Right atrium auricular region (tissue), 2 donors: Measurements from ENCODE around the gene UGT1A10. TPM values are rescaled to one million over a fixed set of nuclear protein-coding genes. Genes with fewer than 3 reads are reported as not detected.

Experiments
- DNase-seq: peaks from one replicate; pipeline ENCODE4 v3.0.0-alpha.2; 2019; ENCODE audit warnings: low spot score
- H3K27ac ChIP-seq, 2 donors: fragments of 200-600 bp; sonication (generic); 1 replicate in 1 of 2; 2 replicates in 1 of 2; pipeline ENCODE4 v1.5.1; 2016 to 2019
- H3K27me3 ChIP-seq, 2 donors: fragments of 200-600 bp; sonication (generic); one replicate each; pipeline versions ENCODE4 v1.5.1 to v1.6.0; 2017 to 2019
- H3K36me3 ChIP-seq: fragments of 200-600 bp; sonication (generic); one replicate; pipeline ENCODE4 v1.5.1; 2016
- H3K4me1 ChIP-seq, 2 donors: fragments of 200-600 bp; sonication (generic); one replicate each; pipeline versions ENCODE4 v1.5.1 to v1.6.0; 2017 to 2019
- H3K4me3 ChIP-seq, 2 donors: fragments of 200-600 bp; sonication (generic); 1 replicate in 1 of 2; 2 replicates in 1 of 2; pipeline ENCODE4 v1.5.1; 2017 to 2019; ENCODE audit warnings: mild to moderate bottlenecking in 1 of 2, moderate library complexity in 1 of 2
- H3K9me3 ChIP-seq, 2 donors: fragments of 200-600 bp; sonication (generic); one replicate each; pipeline ENCODE4 v1.5.1; 2019
- total RNA-seq, 2 donors: library from RNA; depleted of rRNA; stranded (reverse); fragments of >200 nt; gene quantifications; one replicate each; pipeline ENCODE4 v1.1.0, GENCODE V29; 2016
- TF ChIP-seq, protein P1 (sequence below), 2 donors: fragments of 200-600 bp; sonication (generic); IDR thresholded peaks; one replicate each; pipeline ENCODE4 v1.5.1; 2019; ENCODE audit warnings: antibody characterized with exemption in 2 of 2

The UGT1A10 gene
- total RNA-seq, 2 donors from 2014 or later = not detected

DNA sequence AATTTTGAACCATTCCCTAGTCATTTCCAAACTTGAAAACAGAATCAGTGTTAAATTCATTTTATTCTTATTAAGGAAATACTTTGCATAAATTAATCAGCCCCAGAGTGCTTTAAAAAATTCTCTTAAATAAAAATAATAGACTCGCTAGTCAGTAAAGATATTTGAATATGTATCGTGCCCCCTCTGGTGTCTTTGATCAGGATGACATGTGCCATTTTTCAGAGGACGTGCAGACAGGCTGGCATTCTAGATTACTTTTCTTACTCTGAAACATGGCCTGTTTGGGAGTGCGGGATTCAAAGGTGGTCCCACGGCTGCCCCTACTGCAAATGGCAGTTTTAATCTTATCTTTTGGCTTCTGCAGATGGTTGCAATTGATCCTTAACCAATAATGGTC, 136.3 kb downstream of the UGT1A10 start:
- no peaks in the 10 kb centered on the region for H3K4me1 ChIP-seq
- no peaks in the 10 kb centered on the region for H3K36me3 ChIP-seq
- no peak overlapping the region for H3K27ac ChIP-seq
- DNase-seq = no peak
- H3K27me3 ChIP-seq = no peaks in the 10 kb centered on the region
- H3K4me3 ChIP-seq = no peak overlapping the region
- TF ChIP-seq, protein P1, sequence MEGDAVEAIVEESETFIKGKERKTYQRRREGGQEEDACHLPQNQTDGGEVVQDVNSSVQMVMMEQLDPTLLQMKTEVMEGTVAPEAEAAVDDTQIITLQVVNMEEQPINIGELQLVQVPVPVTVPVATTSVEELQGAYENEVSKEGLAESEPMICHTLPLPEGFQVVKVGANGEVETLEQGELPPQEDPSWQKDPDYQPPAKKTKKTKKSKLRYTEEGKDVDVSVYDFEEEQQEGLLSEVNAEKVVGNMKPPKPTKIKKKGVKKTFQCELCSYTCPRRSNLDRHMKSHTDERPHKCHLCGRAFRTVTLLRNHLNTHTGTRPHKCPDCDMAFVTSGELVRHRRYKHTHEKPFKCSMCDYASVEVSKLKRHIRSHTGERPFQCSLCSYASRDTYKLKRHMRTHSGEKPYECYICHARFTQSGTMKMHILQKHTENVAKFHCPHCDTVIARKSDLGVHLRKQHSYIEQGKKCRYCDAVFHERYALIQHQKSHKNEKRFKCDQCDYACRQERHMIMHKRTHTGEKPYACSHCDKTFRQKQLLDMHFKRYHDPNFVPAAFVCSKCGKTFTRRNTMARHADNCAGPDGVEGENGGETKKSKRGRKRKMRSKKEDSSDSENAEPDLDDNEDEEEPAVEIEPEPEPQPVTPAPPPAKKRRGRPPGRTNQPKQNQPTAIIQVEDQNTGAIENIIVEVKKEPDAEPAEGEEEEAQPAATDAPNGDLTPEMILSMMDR (IDR thresholded peaks at IDR 0.05) = no peak
- H3K9me3 ChIP-seq = peaks cover 0 to 10% of the 10 kb centered on the region in 2 donors

GRCh38 chr2:233773854-233774253, 137.6 kb downstream of the UGT1A10 start:
- Histone ChIP-seq H3K27ac (no peak overlapping the region), H3K9me3 (peaks cover 0 to 10% of the 10 kb centered on the region in 2 donors), H3K4me3 (no peak overlapping the region), H3K36me3 (no peaks in the 10 kb centered on the region), H3K4me1 (no peaks in the 10 kb centered on the region), H3K27me3 (no peaks in the 10 kb centered on the region)
- DNase-seq = no peak
- TF ChIP-seq, protein P1 (IDR thresholded peaks at IDR 0.05) = no peak

- H3K4me1 ChIP-seq = no peaks in the 10 kb centered on the region
- no peaks in the 10 kb centered on the region for H3K27me3 ChIP-seq
- H3K36me3 ChIP-seq = no peaks in the 10 kb centered on the region
- H3K9me3 ChIP-seq = peaks cover 0 to 10% of the 10 kb centered on the region in 2 donors
- H3K4me3 ChIP-seq = no peak overlapping the region
- no peak overlapping the region for H3K27ac ChIP-seq
- TF ChIP-seq, protein P1 (IDR thresholded peaks at IDR 0.05) = no peak
- no peak for DNase-seq
Observed at GRCh38 chr2:233775414-233775813, 139.2 kb downstream of the UGT1A10 start.

- no peaks in the 10 kb centered on the region for H3K4me1 ChIP-seq
- no peak for DNase-seq
- H3K36me3 ChIP-seq = no peaks in the 10 kb centered on the region
- H3K9me3 ChIP-seq = peaks cover 0 to 10% of the 10 kb centered on the region in 2 donors
- TF ChIP-seq, protein P1 (IDR thresholded peaks at IDR 0.05) = no peak
- no peaks in the 10 kb centered on the region for H3K27me3 ChIP-seq
- H3K27ac ChIP-seq = no peak within 1 kb of the TSS
- H3K4me3 ChIP-seq = no peak within 1 kb of the TSS
Observed at GRCh38 chr2:233778030-233778429, 141.8 kb downstream of the UGT1A10 start, which contains the start of gene MROH2A. TSS of gene MROH2A (plus strand) at chr2:233778330. CDS start at chr2:233779359, 1,029 bp downstream.

DNA sequence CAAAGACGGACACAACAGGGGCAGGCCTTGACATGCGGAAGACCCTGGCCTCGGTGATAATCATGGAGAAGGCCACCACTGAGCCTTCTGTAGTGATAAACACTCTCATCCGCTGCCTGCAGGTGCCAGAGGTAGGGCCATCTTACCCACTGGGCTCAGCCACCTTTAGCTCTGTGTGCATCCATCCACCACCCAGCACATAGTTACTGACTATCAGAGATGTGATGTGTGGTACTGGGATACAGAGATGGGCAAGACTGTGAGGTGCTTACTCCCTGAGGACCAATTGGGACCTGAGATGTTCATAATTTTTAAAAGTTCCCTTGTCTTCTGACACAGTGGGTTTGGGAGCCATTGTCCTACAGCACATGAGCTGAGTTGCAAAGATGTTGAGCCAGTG, 143.5 kb downstream of the UGT1A10 start:
- peaks cover 0 to 10% of the 10 kb centered on the region in 2 donors for H3K9me3 ChIP-seq
- no peaks in the 10 kb centered on the region for H3K36me3 ChIP-seq
- H3K27me3 ChIP-seq = no peaks in the 10 kb centered on the region
- no peaks in the 10 kb centered on the region for H3K4me1 ChIP-seq
- H3K4me3 ChIP-seq = no peak overlapping the region
- TF ChIP-seq, protein P1 (IDR thresholded peaks at IDR 0.05) = no peak
- no peak for DNase-seq
- H3K27ac ChIP-seq = no peak overlapping the region

- DNase-seq = no peak
- no peaks in the 10 kb centered on the region for H3K4me1 ChIP-seq
- TF ChIP-seq, protein P1 (IDR thresholded peaks at IDR 0.05) = no peak
- no peak overlapping the region for H3K27ac ChIP-seq
- H3K9me3 ChIP-seq = peaks cover 0 to 5% of the 10 kb centered on the region in 2 donors
- H3K36me3 ChIP-seq = no peaks in the 10 kb centered on the region
- no peaks in the 10 kb centered on the region for H3K27me3 ChIP-seq
- no peak overlapping the region for H3K4me3 ChIP-seq
Observed at GRCh38 chr2:233780771-233781170, 144.5 kb downstream of the UGT1A10 start.
